ENCODE measurements around the gene PRKG1. TPM values are rescaled to one million over a fixed set of nuclear protein-coding genes. Genes with fewer than 3 reads are reported as not detected.

PRKG1 gene
- total and polyA plus RNA-seq, 4 donors, result 0.46 to 5.1 (median 1.5) TPM

- no peak overlapping the region for H3K9ac ChIP-seq (ENCODE audit: low read depth in 1 of 2, low read length in 2 of 2)
- no peak for DNase-seq (ENCODE audit: low spot score)
- no peak overlapping the region for H3K27ac ChIP-seq (ENCODE audit: low read depth in 1 of 2, low read length in 2 of 2)
- H3K36me3 ChIP-seq (ENCODE audit: control insufficient read depth in 4 of 4, insufficient read depth in 3 of 4, low read depth in 1 of 4, low read length in 3 of 4), result no peaks in the 10 kb centered on the region
- TF ChIP-seq, protein P1, sequence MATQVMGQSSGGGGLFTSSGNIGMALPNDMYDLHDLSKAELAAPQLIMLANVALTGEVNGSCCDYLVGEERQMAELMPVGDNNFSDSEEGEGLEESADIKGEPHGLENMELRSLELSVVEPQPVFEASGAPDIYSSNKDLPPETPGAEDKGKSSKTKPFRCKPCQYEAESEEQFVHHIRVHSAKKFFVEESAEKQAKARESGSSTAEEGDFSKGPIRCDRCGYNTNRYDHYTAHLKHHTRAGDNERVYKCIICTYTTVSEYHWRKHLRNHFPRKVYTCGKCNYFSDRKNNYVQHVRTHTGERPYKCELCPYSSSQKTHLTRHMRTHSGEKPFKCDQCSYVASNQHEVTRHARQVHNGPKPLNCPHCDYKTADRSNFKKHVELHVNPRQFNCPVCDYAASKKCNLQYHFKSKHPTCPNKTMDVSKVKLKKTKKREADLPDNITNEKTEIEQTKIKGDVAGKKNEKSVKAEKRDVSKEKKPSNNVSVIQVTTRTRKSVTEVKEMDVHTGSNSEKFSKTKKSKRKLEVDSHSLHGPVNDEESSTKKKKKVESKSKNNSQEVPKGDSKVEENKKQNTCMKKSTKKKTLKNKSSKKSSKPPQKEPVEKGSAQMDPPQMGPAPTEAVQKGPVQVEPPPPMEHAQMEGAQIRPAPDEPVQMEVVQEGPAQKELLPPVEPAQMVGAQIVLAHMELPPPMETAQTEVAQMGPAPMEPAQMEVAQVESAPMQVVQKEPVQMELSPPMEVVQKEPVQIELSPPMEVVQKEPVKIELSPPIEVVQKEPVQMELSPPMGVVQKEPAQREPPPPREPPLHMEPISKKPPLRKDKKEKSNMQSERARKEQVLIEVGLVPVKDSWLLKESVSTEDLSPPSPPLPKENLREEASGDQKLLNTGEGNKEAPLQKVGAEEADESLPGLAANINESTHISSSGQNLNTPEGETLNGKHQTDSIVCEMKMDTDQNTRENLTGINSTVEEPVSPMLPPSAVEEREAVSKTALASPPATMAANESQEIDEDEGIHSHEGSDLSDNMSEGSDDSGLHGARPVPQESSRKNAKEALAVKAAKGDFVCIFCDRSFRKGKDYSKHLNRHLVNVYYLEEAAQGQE (IDR thresholded peaks at IDR 0.05), result no peak
- no peak for TF ChIP-seq YY1 (IDR thresholded peaks at IDR 0.05)
- TF ChIP-seq FOXA1 (IDR thresholded peaks at IDR 0.05), result no peak
- TF ChIP-seq, protein P2, sequence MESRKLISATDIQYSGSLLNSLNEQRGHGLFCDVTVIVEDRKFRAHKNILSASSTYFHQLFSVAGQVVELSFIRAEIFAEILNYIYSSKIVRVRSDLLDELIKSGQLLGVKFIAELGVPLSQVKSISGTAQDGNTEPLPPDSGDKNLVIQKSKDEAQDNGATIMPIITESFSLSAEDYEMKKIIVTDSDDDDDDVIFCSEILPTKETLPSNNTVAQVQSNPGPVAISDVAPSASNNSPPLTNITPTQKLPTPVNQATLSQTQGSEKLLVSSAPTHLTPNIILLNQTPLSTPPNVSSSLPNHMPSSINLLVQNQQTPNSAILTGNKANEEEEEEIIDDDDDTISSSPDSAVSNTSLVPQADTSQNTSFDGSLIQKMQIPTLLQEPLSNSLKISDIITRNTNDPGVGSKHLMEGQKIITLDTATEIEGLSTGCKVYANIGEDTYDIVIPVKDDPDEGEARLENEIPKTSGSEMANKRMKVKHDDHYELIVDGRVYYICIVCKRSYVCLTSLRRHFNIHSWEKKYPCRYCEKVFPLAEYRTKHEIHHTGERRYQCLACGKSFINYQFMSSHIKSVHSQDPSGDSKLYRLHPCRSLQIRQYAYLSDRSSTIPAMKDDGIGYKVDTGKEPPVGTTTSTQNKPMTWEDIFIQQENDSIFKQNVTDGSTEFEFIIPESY (IDR thresholded peaks at IDR 0.05), result no peak
- TF ChIP-seq TAF1 (conservative IDR thresholded peaks at IDR 0.05), result no peak
- TF ChIP-seq RAD21 (IDR thresholded peaks at IDR 0.05), result no peak
- no peak for TF ChIP-seq EGR1 (IDR thresholded peaks at IDR 0.05; ENCODE audit: low read depth in 2 of 2)
- no peak for TF ChIP-seq RXRA (IDR thresholded peaks at IDR 0.05)
- no peak for TF ChIP-seq HNF4G (IDR thresholded peaks at IDR 0.05)
- TF ChIP-seq JUND (IDR thresholded peaks at IDR 0.05), result no peak
- TF ChIP-seq GABPA (IDR thresholded peaks at IDR 0.05 in 1 of 2, conservative IDR thresholded peaks at IDR 0.05 in 1 of 2), result no peak
- no peak for TF ChIP-seq NR2F2 (IDR thresholded peaks at IDR 0.05)
- no peak for TF ChIP-seq MAX (IDR thresholded peaks at IDR 0.05)
- no peak for TF ChIP-seq ATF3 (IDR thresholded peaks at IDR 0.05)
- TF ChIP-seq FOXA2 (IDR thresholded peaks at IDR 0.05), result no peak
- TF ChIP-seq HNF4A (conservative IDR thresholded peaks at IDR 0.05), result no peak
- TF ChIP-seq SP1 (IDR thresholded peaks at IDR 0.05), result no peak
- TF ChIP-seq CTCF (IDR thresholded peaks at IDR 0.05; ENCODE audit: low read depth, low read length, missing input control), result no peak
- 66% methylated on average over 2 of the region's 2 CpGs for WGBS
- no peak overlapping the region for H3K4me3 ChIP-seq (ENCODE audit: low read depth in 1 of 3, low read length in 3 of 3)
- no peaks in the 10 kb centered on the region for H3K27me3 ChIP-seq (ENCODE audit: control insufficient read depth in 4 of 4, insufficient read depth in 4 of 4, low read length in 3 of 4)
- no peaks in the 10 kb centered on the region for H3K4me1 ChIP-seq (ENCODE audit: control insufficient read depth in 4 of 4, insufficient read depth in 4 of 4, low read length in 3 of 4)
- no peaks in the 10 kb centered on the region for H3K9me3 ChIP-seq (ENCODE audit: control insufficient read depth in 4 of 4, low read length in 3 of 4)
Observed at GRCh38 chr10:51186361-51186760, 112.1 kb downstream of the PRKG1 start.
